HepG2 (cell line): ENCODE data around the gene MAP3K9. TPM values are rescaled to one million over a fixed set of nuclear protein-coding genes. Genes with fewer than 3 reads are reported as not detected.

ENCODE experiments used
- ATAC-seq: fragments of 200-7000 bp; cut with Tn5 transposase; 3 replicates; pipeline ENCODE4 v1.9.1; 2020; ENCODE audit warnings: mild to moderate bottlenecking, moderate library complexity
- BruUV-seq: library from RNA; stranded (reverse); fragments of 400-500 nt; replicated peaks from 2 replicates; lab custom pipeline; 2021; lab: Mats Ljungman, UMichigan
- CTCF ChIA-PET: fragments of 300-600 bp; formaldehyde crosslinking; extraction: SDS; loops from one replicate; lab custom pipeline; 2021; ENCODE audit warnings: low total read pairs, inconsistent platforms, low intra/inter-chr PET ratio; lab: Yijun Ruan, JAX
- POLR2A ChIA-PET: fragments of 350-600 bp; sonication (Branson Sonifier 250); formaldehyde crosslinking; loops from one replicate; lab custom pipeline; 2020; ENCODE audit warnings: antibody characterized with exemption, inconsistent platforms; lab: Yijun Ruan, JAX
- DNase-seq: peaks from one replicate; pipeline ENCODE4 v3.0.0-alpha.2; 2015; ENCODE audit warnings: low spot score
- FAIRE-seq: peaks from 3 replicates; lab custom pipeline; 2011; peaks lifted over from hg19 to GRCh38; lab: Jason Lieb, UNC
- H2AFZ ChIP-seq: one replicate; pipeline ENCODE4 v1.6.1; 2011; ENCODE audit warnings: low read length, inconsistent platforms
- H3K27ac ChIP-seq: fragments of 300-600 bp; 3 replicates; pipeline ENCODE4 v1.8.0; 2011; ENCODE audit warnings: mixed run types, mild to moderate bottlenecking, mixed read lengths, low read length, inconsistent platforms; ENCODE audit not compliant: insufficient read depth; ENCODE audit errors: extremely low read length
- H3K27me3 ChIP-seq, 2 experiments: fragments of 200-600 bp in 1 of 2; 2 replicates in 1 of 2; 3 replicates in 1 of 2; pipeline versions ENCODE4 v1.6.0 to v1.8.0; 2011; ENCODE audit warnings: low read length in 2 of 2, mild to moderate bottlenecking in 2 of 2, moderate library complexity in 2 of 2, inconsistent platforms in 1 of 2; ENCODE audit not compliant: insufficient read depth in 2 of 2, control insufficient read depth in 1 of 2
- H3K36me3 ChIP-seq, 2 experiments: fragments of 200-600 bp in 1 of 2; replicated peaks in 1 of 2; 2 replicates in 1 of 2; 3 replicates in 1 of 2; pipeline versions ENCODE4 v1.5.1 to v1.8.0; 2011; ENCODE audit warnings: low read length in 2 of 2, inconsistent platforms in 1 of 2; ENCODE audit not compliant: insufficient read depth in 2 of 2, control insufficient read depth in 1 of 2
- H3K4me1 ChIP-seq: 2 replicates; pipeline ENCODE4 v1.5.1; 2012; ENCODE audit warnings: low read length, inconsistent platforms; ENCODE audit not compliant: insufficient read depth
- H3K4me2 ChIP-seq: 2 replicates; pipeline ENCODE4 v1.6.0; 2011; ENCODE audit warnings: low read depth, low read length, inconsistent platforms
- H3K4me3 ChIP-seq, 3 experiments: fragments of 200-600 bp in 1 of 3; sonication (generic), shearing (Covaris generic) in 1 of 3; replicated peaks in 1 of 3; 2 replicates each; pipeline ENCODE4 v1.5.1; 2011 to 2016; ENCODE audit warnings: low read length in 3 of 3, inconsistent platforms in 2 of 3, low read depth in 2 of 3, mild to moderate bottlenecking in 2 of 3, control low read depth in 1 of 3, mixed read lengths in 1 of 3; ENCODE audit not compliant: insufficient read depth in 1 of 3
- H3K79me2 ChIP-seq: one replicate; pipeline ENCODE4 v1.6.1; 2011; ENCODE audit warnings: low read length, inconsistent platforms; ENCODE audit not compliant: insufficient read depth
- H3K9ac ChIP-seq: 2 replicates; pipeline ENCODE4 v1.6.0; 2011; ENCODE audit warnings: mild to moderate bottlenecking, low read depth, low read length, inconsistent platforms; ENCODE audit not compliant: insufficient read depth
- H3K9me3 ChIP-seq: 2 replicates; pipeline ENCODE4 v1.5.1; 2012; ENCODE audit warnings: mild to moderate bottlenecking, low read length
- H4K20me1 ChIP-seq: 2 replicates; pipeline ENCODE4 v1.6.0; 2011; ENCODE audit warnings: inconsistent platforms, mild to moderate bottlenecking, low read length, moderate library complexity; ENCODE audit not compliant: insufficient read depth
- MAFF ChIP-seq: IDR thresholded peaks from 2 replicates; pipeline ENCODE4 v1.6.1; 2011; ENCODE audit warnings: low read depth, low read length, improper control_type of control experiment
- MAFK ChIP-seq, 2 experiments: IDR thresholded peaks in 1 of 2; conservative IDR thresholded peaks in 1 of 2; 2 replicates each; pipeline ENCODE4 v1.6.1; 2011; ENCODE audit warnings: improper control_type of control experiment in 2 of 2, low read length in 2 of 2
- NFE2 ChIP-seq: sonication (generic); formaldehyde crosslinking; IDR thresholded peaks from 2 replicates; pipeline ENCODE4 v1.4.0; 2020; ENCODE audit warnings: missing genetic modification reagents
- NFE2L2 ChIP-seq: fragments of 150-350 bp; IDR thresholded peaks from 2 replicates; pipeline ENCODE4 v1.6.1; 2014; ENCODE audit warnings: low read length
- ZBTB33 ChIP-seq: sonication (generic); formaldehyde crosslinking; IDR thresholded peaks from 2 replicates; pipeline ENCODE4 v1.4.0; 2020; ENCODE audit warnings: missing genetic modification reagents
- ZNF12 ChIP-seq: sonication (generic); formaldehyde crosslinking; IDR thresholded peaks from 2 replicates; pipeline ENCODE4 v1.5.0; 2020; ENCODE audit warnings: missing genetic modification reagents
- ZNF800 ChIP-seq: sonication (generic); formaldehyde crosslinking; IDR thresholded peaks from 2 replicates; pipeline ENCODE4 v1.4.0; 2020; ENCODE audit warnings: missing genetic modification reagents
- WGBS: methylation state at CpG from one replicate; pipeline ENCODE4 v1.1.6; 2017; ENCODE audit warnings: low lambda C conversion rate; 5-methylcytosine and 5-hydroxymethylcytosine counted together
- in situ Hi-C: cut with HindIII; loops from 2 replicates; pipeline ENCODE4 v1.10.0; 2017; ENCODE audit warnings: low pct_unique_long_range_greater_than_20kb; ENCODE audit not compliant: extremely low pct_ligation_motif_present
- intact Hi-C: fragments of 100-400 bp; cut with micrococcal nuclease; formaldehyde crosslinking; loops from one replicate; pipeline ENCODE4 v1.10.0; 2022; ENCODE audit not compliant: unreplicated experiment
- polyA plus RNA-seq, 8 experiments: library from polyadenylated mRNA; depleted of rRNA in 3 of 8; stranded (reverse) in 7 of 8; unstranded in 1 of 8; fragments of >200 nt; fragmentation: Illumina TruSeq in 4 of 8; extraction: Trizol in 4 of 8; gene quantifications; 2 replicates each; pipeline versions ENCODE4 v1.2.1 to v1.2.3, GENCODE V29; 2011 to 2016; ENCODE audit warnings: low read depth in 4 of 8, missing spikeins in 1 of 8, mixed read lengths in 1 of 8; ENCODE audit not compliant: insufficient read depth in 1 of 8
- total RNA-seq, 5 experiments: library from RNA; depleted of rRNA; stranded (reverse); fragments of >200 nt; fragmentation: Illumina TruSeq; extraction: Trizol; gene quantifications; 2 replicates each; pipeline ENCODE4 v1.2.3, GENCODE V29; 2016; ENCODE audit warnings: low read depth in 1 of 5

The MAP3K9 gene
- total and polyA plus RNA-seq, 2 of the 13 experiments (the other 11 are each of a cell fraction or from before 2014, with no cell fraction given), result 4.3 to 4.5 TPM

GRCh38 chr14:70698288-70698687 is 111.0 kb downstream of the MAP3K9 start:
- Histone ChIP-seq H3K4me2 (no peak overlapping the region), H3K4me3 (no peak overlapping the region), H3K79me2 (no peaks in the 10 kb centered on the region), H3K4me1 (peaks cover 13% of the 10 kb centered on the region), H3K9me3 (no peaks in the 10 kb centered on the region), H3K27me3 (no peaks in the 10 kb centered on the region; a peak in 1 of 5 replicates), H3K27ac (no peak overlapping the region), H3K36me3 (no peaks in the 10 kb centered on the region), H2AFZ (no peak overlapping the region), H3K9ac (no peak overlapping the region), H4K20me1 (no peaks in the 10 kb centered on the region)
- 59% methylated on average over 2 of the region's 3 CpGs for WGBS
- no TSS peak for BruUV-seq
- ChIA-PET POLR2A (no interaction called here), CTCF (no interaction called here)
- in situ Hi-C loops, result no loop called here
- TF ChIP-seq MAFF (0 out of 2 replicates have a peak, but pooled peaks have one; percentile 19), ZNF12 (no peak), NFE2L2 (peak; percentile 92), NFE2 (peak; percentile 94), ZBTB33 (CRISPR knock-in tag) (peak; percentile 72), ZNF800 (CRISPR knock-in tag) (no peak), MAFK (conservative IDR thresholded peaks at IDR 0.05 in 1 of 2, IDR thresholded peaks at IDR 0.05 in 1 of 2; ENCODE audit: low read length in 2 of 2) (peak; percentile 39 to 62; a peak in 3 of 4 replicates)
- intact Hi-C loops, result no loop called here
- FAIRE-seq, result no peak
- peak; percentile 29 for DNase-seq
- ATAC-seq, result peak; percentile 34; the same call in 1 of the 3 replicates
